ENCODE data around the gene TBX19. TPM values are rescaled to one million over a fixed set of nuclear protein-coding genes. Genes with fewer than 3 reads are reported as not detected.

TBX19 gene
- total RNA-seq, 5 donors from 2014 or later (not counting 1 experiment from before 2014, with no cell fraction given) = 2.8 to 3.9 (median 3.5) TPM

DNA sequence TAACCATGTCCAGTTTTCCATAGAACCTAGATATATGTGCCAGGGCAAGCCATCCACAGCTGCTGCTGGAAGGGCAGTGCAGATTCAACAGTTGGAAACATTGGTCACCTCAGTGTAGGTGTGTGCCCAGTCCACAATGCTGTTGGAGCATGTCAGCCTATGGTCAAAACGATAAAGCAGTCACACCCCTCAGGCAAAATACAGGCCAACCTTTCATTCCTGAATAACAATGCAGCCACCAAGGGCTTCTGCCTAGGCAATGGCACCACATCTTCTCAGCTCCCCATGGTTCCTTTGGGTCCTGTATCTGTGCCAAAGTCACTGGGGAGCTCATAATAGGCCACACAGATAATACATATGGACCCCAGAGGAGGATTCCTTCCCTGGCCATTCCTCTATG is 15.1 kb upstream of the TBX19 start:
- Histone ChIP-seq H3K9me3 (no peaks in the 10 kb centered on the region), H3K27me3 (replicated peaks in 1 of 2; ENCODE audit: control insufficient read depth in 2 of 2, extremely low read depth in 1 of 2, insufficient read depth in 2 of 2, low read length in 1 of 2) (no peaks in the 10 kb centered on the region), H3K27ac (ENCODE audit: low read length) (no peak overlapping the region), H3K36me3 (ENCODE audit: control insufficient read depth in 2 of 2, extremely low read depth in 1 of 2, insufficient read depth in 1 of 2, low read length in 1 of 2) (peaks cover 2 to 5% of the 10 kb centered on the region in 2 donors), H3K4me3 (ENCODE audit: control insufficient read depth in 1 of 2, extremely low read depth in 1 of 2, low read length in 1 of 2) (no peak overlapping the region), H3K4me1 (ENCODE audit: control insufficient read depth in 1 of 2, extremely low read depth in 1 of 2, insufficient read depth in 2 of 2, low read length in 2 of 2) (no peaks in the 10 kb centered on the region)
- H3K4me1 Mint-ChIP-seq = peaks cover 10 to 13% (median 10%) of the 10 kb centered on the region in 3 donors
- peaks cover 0 to 5% (median 4%) of the 10 kb centered on the region in 3 donors for H3K9me3 Mint-ChIP-seq
- WGBS (ENCODE audit: insufficient coverage) = 80% methylated on average over 1 of the region's 1 CpG
- no peak overlapping the region for H3K4me3 Mint-ChIP-seq
- CTCF ChIA-PET = no interaction called here
- no peaks in the 10 kb centered on the region for H3K27me3 Mint-ChIP-seq
- H3K36me3 Mint-ChIP-seq = peaks cover 49% of the 10 kb centered on the region
- POLR2A ChIA-PET = interaction anchor here in 1 of 2 donors (0.5 kb wide), 1 partner anchor 41 kb away, joined by 4 read pairs; no protein-coding TSS in a partner anchor
- ATAC-seq (replicated peaks in 1 of 4) (no peak), DNase-seq (no peak)
- H3K27ac Mint-ChIP-seq = no peak overlapping the region

DNA sequence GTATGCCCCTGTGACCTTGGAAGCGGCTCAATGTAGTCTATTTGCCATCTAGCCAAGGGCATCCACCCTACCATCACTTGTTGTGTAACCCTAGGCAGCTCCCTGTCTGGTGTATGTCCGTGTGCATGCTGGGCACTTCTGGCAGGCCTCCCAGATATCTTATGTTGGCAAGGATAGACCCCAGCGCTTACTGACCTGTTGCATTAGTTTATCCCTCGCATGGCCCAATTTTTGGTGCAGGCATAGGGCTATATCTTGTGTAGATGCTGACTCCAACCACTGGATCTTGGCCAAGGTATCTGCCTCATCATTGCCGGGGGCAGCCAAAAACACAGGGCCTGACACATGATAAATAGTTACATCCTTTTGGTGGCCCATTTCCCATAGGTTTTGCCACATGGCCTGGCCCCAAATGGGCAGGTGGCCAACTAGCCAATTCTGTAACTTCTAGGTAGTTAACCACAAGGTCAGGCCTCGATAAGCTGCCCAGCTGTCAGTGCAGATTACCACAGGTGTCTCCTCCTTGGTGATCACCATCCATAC is 14.0 kb upstream of the TBX19 start:
- Histone ChIP-seq H3K4me1 (ENCODE audit: control insufficient read depth in 1 of 2, extremely low read depth in 1 of 2, insufficient read depth in 2 of 2, low read length in 2 of 2) (no peaks in the 10 kb centered on the region), H3K9me3 (no peaks in the 10 kb centered on the region), H3K27ac (ENCODE audit: low read length) (no peak overlapping the region), H3K4me3 (ENCODE audit: control insufficient read depth in 1 of 2, extremely low read depth in 1 of 2, low read length in 1 of 2) (no peak overlapping the region), H3K36me3 (ENCODE audit: control insufficient read depth in 2 of 2, extremely low read depth in 1 of 2, insufficient read depth in 1 of 2, low read length in 1 of 2) (peaks cover 2 to 5% of the 10 kb centered on the region in 2 donors), H3K27me3 (replicated peaks in 1 of 2; ENCODE audit: control insufficient read depth in 2 of 2, extremely low read depth in 1 of 2, insufficient read depth in 2 of 2, low read length in 1 of 2) (no peaks in the 10 kb centered on the region)
- ATAC-seq (replicated peaks in 1 of 4) (no peak), DNase-seq (no peak)
- Mint-ChIP-seq H3K4me1 (peaks cover 0 to 2% (median under 1%) of the 10 kb centered on the region in 3 donors), H3K27ac (no peak overlapping the region), H3K9me3 (peaks cover 0 to 5% (median 4%) of the 10 kb centered on the region in 3 donors), H3K36me3 (peaks cover 42% of the 10 kb centered on the region), H3K4me3 (no peak overlapping the region), H3K27me3 (no peaks in the 10 kb centered on the region)
- WGBS (ENCODE audit: insufficient coverage) = 91% methylated on average over 6 of the region's 6 CpGs
- CTCF ChIA-PET = no interaction called here
- POLR2A ChIA-PET = no interaction called here

DNA sequence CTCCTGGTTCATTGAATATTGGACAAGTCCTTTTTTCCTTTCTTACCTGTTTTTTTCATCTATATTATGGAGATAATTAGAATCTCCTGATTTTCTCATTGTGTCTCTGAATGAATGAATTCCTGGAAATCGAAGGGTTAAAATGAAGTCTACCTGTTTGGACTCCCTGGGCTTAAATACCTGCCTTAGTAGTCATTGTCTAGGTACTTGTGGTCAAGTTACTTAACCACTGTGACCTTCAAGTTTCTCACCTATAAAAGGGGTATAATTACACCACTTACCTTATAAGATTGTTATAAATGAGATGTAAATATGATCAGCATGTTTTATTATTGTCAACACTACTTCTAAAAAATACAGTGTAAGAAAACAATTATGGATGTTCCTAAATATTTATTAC is 9.0 kb upstream of the TBX19 start:
- POLR2A ChIA-PET = no interaction called here
- H3K4me1 Mint-ChIP-seq = peaks cover 0 to 3% (median 0%) of the 10 kb centered on the region in 3 donors
- CTCF ChIA-PET = no interaction called here
- ATAC-seq (replicated peaks in 1 of 4) (no peak), DNase-seq (no peak)
- H3K4me3 ChIP-seq (ENCODE audit: control insufficient read depth in 1 of 2, extremely low read depth in 1 of 2, low read length in 1 of 2) = no peak overlapping the region
- no peak overlapping the region for H3K4me3 Mint-ChIP-seq
- H3K27ac ChIP-seq (ENCODE audit: low read length) = no peak overlapping the region
- H3K9me3 ChIP-seq = no peaks in the 10 kb centered on the region
- no peaks in the 10 kb centered on the region for H3K27me3 ChIP-seq (replicated peaks in 1 of 2; ENCODE audit: control insufficient read depth in 2 of 2, extremely low read depth in 1 of 2, insufficient read depth in 2 of 2, low read length in 1 of 2)
- no CpG with 5 or more reads among the region's 1 CpG for WGBS (ENCODE audit: insufficient coverage)
- no peaks in the 10 kb centered on the region for H3K27me3 Mint-ChIP-seq
- H3K36me3 ChIP-seq (ENCODE audit: control insufficient read depth in 2 of 2, extremely low read depth in 1 of 2, insufficient read depth in 1 of 2, low read length in 1 of 2) = peaks cover 0 to 5% of the 10 kb centered on the region in 2 donors
- no peaks in the 10 kb centered on the region for H3K4me1 ChIP-seq (ENCODE audit: control insufficient read depth in 1 of 2, extremely low read depth in 1 of 2, insufficient read depth in 2 of 2, low read length in 2 of 2)
- peaks cover 0 to 13% (median 2%) of the 10 kb centered on the region in 3 donors for H3K9me3 Mint-ChIP-seq
- peaks cover 34% of the 10 kb centered on the region for H3K36me3 Mint-ChIP-seq
- no peak overlapping the region for H3K27ac Mint-ChIP-seq

DNA sequence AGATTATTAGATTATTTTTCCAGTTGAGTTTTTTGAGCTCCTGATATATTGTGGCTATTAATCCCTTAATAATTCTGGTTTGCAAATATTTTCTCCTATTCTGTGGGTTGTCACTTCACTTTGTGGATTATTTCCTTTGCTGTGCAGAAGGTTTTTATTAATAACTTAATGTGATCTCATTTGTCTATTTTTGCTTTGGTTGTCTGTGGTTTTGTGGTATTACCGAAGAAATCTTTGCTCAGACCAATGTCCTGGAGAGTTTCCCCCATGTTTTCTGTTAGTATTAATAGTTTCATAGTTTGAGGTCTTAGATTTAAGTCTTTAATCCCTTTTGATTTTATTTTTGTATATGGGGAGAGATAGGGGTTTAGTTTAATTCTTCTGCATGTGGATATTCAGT is 7.1 kb upstream of the TBX19 start:
- no peak overlapping the region for H3K4me3 Mint-ChIP-seq
- Histone ChIP-seq H3K27me3 (replicated peaks in 1 of 2; ENCODE audit: control insufficient read depth in 2 of 2, extremely low read depth in 1 of 2, insufficient read depth in 2 of 2, low read length in 1 of 2) (no peaks in the 10 kb centered on the region), H3K27ac (ENCODE audit: low read length) (no peak overlapping the region), H3K9me3 (no peaks in the 10 kb centered on the region), H3K4me1 (ENCODE audit: control insufficient read depth in 1 of 2, extremely low read depth in 1 of 2, insufficient read depth in 2 of 2, low read length in 2 of 2) (no peaks in the 10 kb centered on the region), H3K36me3 (ENCODE audit: control insufficient read depth in 2 of 2, extremely low read depth in 1 of 2, insufficient read depth in 1 of 2, low read length in 1 of 2) (peaks cover 0 to 5% of the 10 kb centered on the region in 2 donors), H3K4me3 (ENCODE audit: control insufficient read depth in 1 of 2, extremely low read depth in 1 of 2, low read length in 1 of 2) (no peak overlapping the region)
- peaks cover 0 to 20% (median 4%) of the 10 kb centered on the region in 3 donors for H3K9me3 Mint-ChIP-seq
- H3K4me1 Mint-ChIP-seq = peaks cover 0 to 3% (median 0%) of the 10 kb centered on the region in 3 donors
- peaks cover 44% of the 10 kb centered on the region for H3K36me3 Mint-ChIP-seq
- ATAC-seq (replicated peaks in 1 of 4) (no peak), DNase-seq (no peak)
- ChIA-PET CTCF (no interaction called here), POLR2A (interaction anchor here in 1 of 2 donors (0.6 kb wide), 1 partner anchor 39 kb away, joined by 3 read pairs; no protein-coding TSS in a partner anchor)
- H3K27ac Mint-ChIP-seq = no peak overlapping the region
- no CpG with 5 or more reads among the region's 1 CpG for WGBS (ENCODE audit: insufficient coverage)
- H3K27me3 Mint-ChIP-seq = no peaks in the 10 kb centered on the region

DNA sequence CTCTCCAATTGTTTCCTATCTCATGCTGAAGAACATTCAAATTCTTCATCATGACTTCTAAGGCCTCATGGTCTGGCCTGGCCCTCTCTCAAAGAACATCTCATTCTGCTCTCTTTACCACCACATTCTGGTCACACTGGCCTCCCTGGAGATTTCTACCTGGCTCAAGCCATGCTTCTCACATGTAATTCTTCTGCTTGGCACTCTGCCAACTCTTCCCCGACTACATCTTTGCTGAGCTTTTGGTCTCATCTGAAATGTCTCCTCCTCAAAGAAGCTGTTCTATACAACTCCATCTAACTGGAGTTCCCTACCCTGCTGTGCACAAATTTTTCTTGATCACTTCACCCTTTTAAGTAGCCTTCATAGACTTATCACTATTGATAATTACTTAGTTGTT is 1.4 kb upstream of the TBX19 start:
- H3K4me3 ChIP-seq (ENCODE audit: control insufficient read depth in 1 of 2, extremely low read depth in 1 of 2, low read length in 1 of 2) = no peak overlapping the region
- H3K36me3 Mint-ChIP-seq = peaks cover 54% of the 10 kb centered on the region
- WGBS (ENCODE audit: insufficient coverage) = 89% methylated on average over 1 of the region's 1 CpG
- no peak overlapping the region for H3K4me3 Mint-ChIP-seq
- H3K9me3 Mint-ChIP-seq = peaks cover 0 to 13% (median 4%) of the 10 kb centered on the region in 3 donors
- ChIA-PET CTCF (interaction anchor here in 1 of 2 donors (0.6 kb wide), 1 partner anchor 8 kb away, joined by 3 read pairs; no protein-coding TSS in a partner anchor), POLR2A (no interaction called here)
- no peaks in the 10 kb centered on the region for H3K4me1 Mint-ChIP-seq
- no peak for DNase-seq
- H3K4me1 ChIP-seq (ENCODE audit: control insufficient read depth in 1 of 2, extremely low read depth in 1 of 2, insufficient read depth in 2 of 2, low read length in 2 of 2) = no peaks in the 10 kb centered on the region
- H3K36me3 ChIP-seq (ENCODE audit: control insufficient read depth in 2 of 2, extremely low read depth in 1 of 2, insufficient read depth in 1 of 2, low read length in 1 of 2) = no peaks in the 10 kb centered on the region
- no peak overlapping the region for H3K27ac ChIP-seq (ENCODE audit: low read length)
- H3K27ac Mint-ChIP-seq = no peak overlapping the region
- H3K27me3 Mint-ChIP-seq = no peaks in the 10 kb centered on the region
- no peaks in the 10 kb centered on the region for H3K27me3 ChIP-seq (replicated peaks in 1 of 2; ENCODE audit: control insufficient read depth in 2 of 2, extremely low read depth in 1 of 2, insufficient read depth in 2 of 2, low read length in 1 of 2)
- no peaks in the 10 kb centered on the region for H3K9me3 ChIP-seq
- ATAC-seq (replicated peaks in 1 of 4) = no peak

DNA sequence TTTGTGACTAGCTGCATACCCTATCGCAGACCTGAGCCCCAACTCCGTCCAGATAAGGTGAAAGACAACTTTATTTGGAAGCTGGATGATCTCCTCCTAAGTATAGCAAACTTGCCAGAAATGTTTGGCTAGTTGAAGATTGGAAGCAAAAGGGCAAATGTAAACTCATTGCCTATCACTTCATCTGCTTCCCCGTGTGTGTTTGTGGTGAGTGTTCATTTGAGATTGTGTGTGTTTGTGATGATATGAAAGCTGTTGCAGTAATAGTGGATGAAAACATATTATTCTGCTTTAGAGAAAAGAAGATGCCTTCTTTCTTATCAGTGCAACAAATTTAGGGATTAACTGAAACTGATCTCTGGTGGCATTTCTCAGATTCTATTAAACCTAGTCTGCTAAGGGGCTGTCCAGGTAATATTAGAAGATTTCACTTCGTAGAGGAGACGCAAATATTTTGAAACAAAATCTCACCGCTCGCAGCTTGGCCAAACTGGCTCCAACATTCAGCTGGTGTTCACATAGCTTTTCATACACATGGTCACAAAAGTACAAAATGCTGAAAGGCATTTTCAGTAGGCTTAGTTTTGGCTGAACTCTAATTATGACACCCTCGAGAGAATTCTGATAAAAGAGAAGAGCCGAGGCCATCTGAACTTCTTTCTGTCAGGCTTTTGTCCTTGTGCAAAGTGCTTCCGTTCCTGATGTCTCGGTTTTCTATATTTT is 1.1 kb downstream of the TBX19 start:
- ChIA-PET CTCF (no interaction called here), POLR2A (no interaction called here)
- no peak overlapping the region for H3K27ac ChIP-seq (ENCODE audit: low read length)
- H3K36me3 ChIP-seq (ENCODE audit: control insufficient read depth in 2 of 2, extremely low read depth in 1 of 2, insufficient read depth in 1 of 2, low read length in 1 of 2) = no peaks in the 10 kb centered on the region
- no peak for DNase-seq
- Mint-ChIP-seq H3K4me1 (peaks cover 10 to 16% (median 15%) of the 10 kb centered on the region in 3 donors), H3K36me3 (peaks cover 44% of the 10 kb centered on the region), H3K9me3 (peaks cover 0 to 6% (median 2%) of the 10 kb centered on the region in 3 donors), H3K4me3 (no peak overlapping the region), H3K27me3 (no peaks in the 10 kb centered on the region), H3K27ac (no peak overlapping the region)
- ATAC-seq (replicated peaks in 1 of 4) = no peak
- no peaks in the 10 kb centered on the region for H3K27me3 ChIP-seq (replicated peaks in 1 of 2; ENCODE audit: control insufficient read depth in 2 of 2, extremely low read depth in 1 of 2, insufficient read depth in 2 of 2, low read length in 1 of 2)
- H3K4me1 ChIP-seq (ENCODE audit: control insufficient read depth in 1 of 2, extremely low read depth in 1 of 2, insufficient read depth in 2 of 2, low read length in 2 of 2) = no peaks in the 10 kb centered on the region
- no peaks in the 10 kb centered on the region for H3K9me3 ChIP-seq
- H3K4me3 ChIP-seq (ENCODE audit: control insufficient read depth in 1 of 2, extremely low read depth in 1 of 2, low read length in 1 of 2) = no peak overlapping the region
- no CpG with 5 or more reads among the region's 11 CpGs for WGBS (ENCODE audit: insufficient coverage)
